Endothelial cell (in vitro differentiated cells): Measurements from ENCODE around the gene ZNF618. TPM values are rescaled to one million over a fixed set of nuclear protein-coding genes. Genes with fewer than 3 reads are reported as not detected.

Source experiments
- DNase-seq: peaks from one replicate; pipeline ENCODE4 v3.0.0; 2021; ENCODE audit warnings: low spot score
- H3K27ac Mint-ChIP-seq: one replicate; pipeline ENCODE4 v1.8.0; 2021; ENCODE audit warnings: mixed read lengths, inconsistent platforms; ENCODE audit not compliant: unreplicated experiment
- H3K27me3 Mint-ChIP-seq: one replicate; pipeline ENCODE4 v1.8.0; 2021; ENCODE audit warnings: mild to moderate bottlenecking, moderate library complexity, mixed read lengths, inconsistent platforms; ENCODE audit not compliant: unreplicated experiment
- H3K36me3 Mint-ChIP-seq: one replicate; pipeline ENCODE4 v1.8.0; 2021; ENCODE audit warnings: mild to moderate bottlenecking, low read depth, mixed read lengths, inconsistent platforms; ENCODE audit not compliant: unreplicated experiment
- H3K4me1 Mint-ChIP-seq: one replicate; pipeline ENCODE4 v1.8.0; 2021; ENCODE audit warnings: mild to moderate bottlenecking, mixed read lengths, inconsistent platforms; ENCODE audit not compliant: unreplicated experiment
- H3K4me3 Mint-ChIP-seq: one replicate; pipeline ENCODE4 v1.8.0; 2021; ENCODE audit warnings: mild to moderate bottlenecking, mixed read lengths, inconsistent platforms; ENCODE audit not compliant: unreplicated experiment
- H3K9me3 Mint-ChIP-seq: one replicate; pipeline ENCODE4 v1.8.0; 2021; ENCODE audit warnings: mixed read lengths, inconsistent platforms; ENCODE audit not compliant: unreplicated experiment
- total RNA-seq: library from RNA; stranded (reverse); fragmentation: NEBNext Ultra II Directional; extraction: Animal tissue kit (Norgen Biotek cat#: 25700); gene quantifications from one replicate; pipeline ENCODE4 v1.2.1, GENCODE V29; 2021; ENCODE audit not compliant: unreplicated experiment
- TF ChIP-seq, protein P1 (sequence below): fragments of 200-600 bp; sonication (generic); IDR thresholded peaks from one replicate; pipeline ENCODE4 v1.5.0; 2021; ENCODE audit warnings: antibody characterized with exemption; ENCODE audit not compliant: unreplicated experiment

ZNF618 gene
- total RNA-seq, 1 donor from 2014 or later, result 35.0 TPM

DNA sequence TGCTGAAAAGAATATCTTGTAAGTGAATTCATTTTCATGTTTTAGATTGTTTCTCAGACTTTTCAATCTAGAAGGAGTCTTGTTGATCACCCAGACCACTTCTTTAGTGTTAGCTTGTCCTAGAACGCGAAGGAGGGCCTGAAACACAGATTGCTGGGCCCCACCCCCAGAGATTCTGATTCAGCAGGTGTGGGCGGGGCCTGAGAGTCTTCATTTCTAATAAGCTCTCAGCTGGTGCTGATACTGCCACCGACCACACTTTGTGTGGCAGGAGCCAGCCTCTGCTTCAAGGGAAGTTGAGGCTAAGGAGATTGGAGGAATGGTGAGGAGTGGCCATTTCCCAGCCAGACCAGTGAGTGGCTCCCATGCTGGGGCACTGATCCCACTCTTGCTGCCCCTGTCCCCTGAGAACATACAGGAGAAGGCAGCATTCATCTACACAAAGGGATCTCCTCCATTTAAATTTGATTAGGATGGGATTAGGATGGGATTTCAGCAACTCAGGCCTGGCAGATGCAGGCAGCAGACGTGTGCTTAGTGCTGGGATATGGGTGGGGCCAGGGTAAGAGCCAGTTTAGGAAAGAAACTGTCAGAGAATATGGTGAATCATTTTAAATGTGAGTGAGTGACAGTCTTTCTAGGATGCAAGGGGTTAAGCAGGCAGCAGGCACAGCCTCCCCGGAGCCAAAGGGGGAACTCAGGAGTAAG, 35.9 kb downstream of the ZNF618 start:
- H3K36me3 Mint-ChIP-seq, result peaks cover 3% of the 10 kb centered on the region
- H3K27ac Mint-ChIP-seq, result no peak overlapping the region
- TF ChIP-seq, protein P1, sequence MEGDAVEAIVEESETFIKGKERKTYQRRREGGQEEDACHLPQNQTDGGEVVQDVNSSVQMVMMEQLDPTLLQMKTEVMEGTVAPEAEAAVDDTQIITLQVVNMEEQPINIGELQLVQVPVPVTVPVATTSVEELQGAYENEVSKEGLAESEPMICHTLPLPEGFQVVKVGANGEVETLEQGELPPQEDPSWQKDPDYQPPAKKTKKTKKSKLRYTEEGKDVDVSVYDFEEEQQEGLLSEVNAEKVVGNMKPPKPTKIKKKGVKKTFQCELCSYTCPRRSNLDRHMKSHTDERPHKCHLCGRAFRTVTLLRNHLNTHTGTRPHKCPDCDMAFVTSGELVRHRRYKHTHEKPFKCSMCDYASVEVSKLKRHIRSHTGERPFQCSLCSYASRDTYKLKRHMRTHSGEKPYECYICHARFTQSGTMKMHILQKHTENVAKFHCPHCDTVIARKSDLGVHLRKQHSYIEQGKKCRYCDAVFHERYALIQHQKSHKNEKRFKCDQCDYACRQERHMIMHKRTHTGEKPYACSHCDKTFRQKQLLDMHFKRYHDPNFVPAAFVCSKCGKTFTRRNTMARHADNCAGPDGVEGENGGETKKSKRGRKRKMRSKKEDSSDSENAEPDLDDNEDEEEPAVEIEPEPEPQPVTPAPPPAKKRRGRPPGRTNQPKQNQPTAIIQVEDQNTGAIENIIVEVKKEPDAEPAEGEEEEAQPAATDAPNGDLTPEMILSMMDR, result no peak
- peaks cover 6% of the 10 kb centered on the region for H3K27me3 Mint-ChIP-seq
- no peaks in the 10 kb centered on the region for H3K9me3 Mint-ChIP-seq
- no peak for DNase-seq
- peaks cover 5% of the 10 kb centered on the region for H3K4me1 Mint-ChIP-seq
- H3K4me3 Mint-ChIP-seq, result no peak overlapping the region

- H3K4me3 Mint-ChIP-seq, result no peak overlapping the region
- H3K27me3 Mint-ChIP-seq, result peaks cover 6% of the 10 kb centered on the region
- H3K27ac Mint-ChIP-seq, result no peak overlapping the region
- peaks cover 3% of the 10 kb centered on the region for H3K36me3 Mint-ChIP-seq
- peaks cover 5% of the 10 kb centered on the region for H3K4me1 Mint-ChIP-seq
- TF ChIP-seq, protein P1, result no peak
- DNase-seq, result no peak
- no peaks in the 10 kb centered on the region for H3K9me3 Mint-ChIP-seq
Measured at GRCh38 chr9:113912816-113913215, 36.7 kb downstream of the ZNF618 start.

GRCh38 chr9:113913426-113914195, 37.5 kb downstream of the ZNF618 start:
- H3K36me3 Mint-ChIP-seq, result peaks cover 3% of the 10 kb centered on the region
- H3K27ac Mint-ChIP-seq, result no peak overlapping the region
- peaks cover 5% of the 10 kb centered on the region for H3K4me1 Mint-ChIP-seq
- H3K9me3 Mint-ChIP-seq, result no peaks in the 10 kb centered on the region
- TF ChIP-seq, protein P1, result no peak
- H3K27me3 Mint-ChIP-seq, result peaks cover 6% of the 10 kb centered on the region
- DNase-seq, result no peak
- H3K4me3 Mint-ChIP-seq, result no peak overlapping the region

- TF ChIP-seq, protein P1, result no peak
- H3K9me3 Mint-ChIP-seq, result no peaks in the 10 kb centered on the region
- no peak overlapping the region for H3K27ac Mint-ChIP-seq
- peaks cover 3% of the 10 kb centered on the region for H3K36me3 Mint-ChIP-seq
- no peak for DNase-seq
- peaks cover 5% of the 10 kb centered on the region for H3K4me1 Mint-ChIP-seq
- peaks cover 6% of the 10 kb centered on the region for H3K27me3 Mint-ChIP-seq
- no peak overlapping the region for H3K4me3 Mint-ChIP-seq
Measured at GRCh38 chr9:113914517-113914916, 38.4 kb downstream of the ZNF618 start.
